Astrocyte of the cerebellum (primary cell): Measurements from ENCODE around the gene SH3TC2.

Experiments used
- DNase-seq: peaks from one replicate; pipeline ENCODE4 v3.0.0-alpha.2; 2011; ENCODE audit warnings: low read depth
- H3K4me3 ChIP-seq: 2 replicates; pipeline ENCODE4 v1.5.1; 2011; ENCODE audit warnings: mild to moderate bottlenecking, low read depth, low read length, moderate library complexity
- in situ Hi-C: cut with HindIII; loops from 2 replicates; pipeline ENCODE4 v1.10.0; 2017; ENCODE audit warnings: low sequenced_read_pairs
- TF ChIP-seq, protein P1 (sequence below): IDR thresholded peaks from 2 replicates; pipeline ENCODE4 v1.5.1; 2012; ENCODE audit warnings: low read length, low read depth, moderate library complexity, mild to moderate bottlenecking; ENCODE audit errors: missing control alignments

SH3TC2 gene

DNA sequence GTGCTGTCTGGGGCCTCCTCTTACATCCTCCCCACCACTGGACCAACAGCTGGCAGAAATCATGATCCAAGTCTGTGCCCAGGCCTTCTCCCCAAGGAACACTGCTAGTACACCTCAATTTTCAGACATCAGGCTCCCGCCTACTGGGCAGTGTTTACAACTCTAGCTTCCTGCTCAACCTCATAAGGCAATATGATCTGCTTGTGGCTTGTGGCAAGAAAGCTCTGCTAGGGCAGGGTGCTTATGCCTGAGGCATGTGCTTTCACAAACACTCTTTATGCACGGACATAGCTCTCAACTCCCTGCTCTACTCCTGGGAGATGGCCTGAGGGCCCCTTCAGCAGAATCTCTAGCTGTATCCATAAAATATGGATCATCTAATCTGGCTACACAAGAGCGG lies 32.5 kb downstream of the SH3TC2 start:
- TF ChIP-seq, protein P1, sequence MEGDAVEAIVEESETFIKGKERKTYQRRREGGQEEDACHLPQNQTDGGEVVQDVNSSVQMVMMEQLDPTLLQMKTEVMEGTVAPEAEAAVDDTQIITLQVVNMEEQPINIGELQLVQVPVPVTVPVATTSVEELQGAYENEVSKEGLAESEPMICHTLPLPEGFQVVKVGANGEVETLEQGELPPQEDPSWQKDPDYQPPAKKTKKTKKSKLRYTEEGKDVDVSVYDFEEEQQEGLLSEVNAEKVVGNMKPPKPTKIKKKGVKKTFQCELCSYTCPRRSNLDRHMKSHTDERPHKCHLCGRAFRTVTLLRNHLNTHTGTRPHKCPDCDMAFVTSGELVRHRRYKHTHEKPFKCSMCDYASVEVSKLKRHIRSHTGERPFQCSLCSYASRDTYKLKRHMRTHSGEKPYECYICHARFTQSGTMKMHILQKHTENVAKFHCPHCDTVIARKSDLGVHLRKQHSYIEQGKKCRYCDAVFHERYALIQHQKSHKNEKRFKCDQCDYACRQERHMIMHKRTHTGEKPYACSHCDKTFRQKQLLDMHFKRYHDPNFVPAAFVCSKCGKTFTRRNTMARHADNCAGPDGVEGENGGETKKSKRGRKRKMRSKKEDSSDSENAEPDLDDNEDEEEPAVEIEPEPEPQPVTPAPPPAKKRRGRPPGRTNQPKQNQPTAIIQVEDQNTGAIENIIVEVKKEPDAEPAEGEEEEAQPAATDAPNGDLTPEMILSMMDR, result no peak
- in situ Hi-C loops, result loop anchor here (10.0 kb wide), 1 partner anchor 586 kb away; no protein-coding TSS in a partner anchor
- no peak overlapping the region for H3K4me3 ChIP-seq
- peak; percentile 59 for DNase-seq

DNA sequence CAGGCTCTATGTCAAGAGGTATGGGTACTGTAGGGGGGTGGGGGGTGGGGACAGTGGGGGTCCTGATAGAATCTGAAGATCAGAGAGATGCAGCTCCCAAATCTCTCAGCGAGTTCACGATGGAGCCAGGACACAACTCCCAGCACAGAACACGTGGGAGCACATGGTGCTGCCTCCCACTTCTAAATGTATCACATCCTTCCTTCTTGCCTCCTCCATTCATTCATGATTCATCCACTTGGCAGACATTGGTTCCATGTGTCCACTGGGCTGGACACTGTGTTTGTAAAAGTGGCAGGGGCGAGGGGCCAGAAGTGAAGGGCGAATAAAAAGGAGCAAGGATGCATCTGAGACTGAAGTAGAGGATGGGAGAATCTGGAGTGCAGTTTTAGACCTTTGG lies 33.9 kb downstream of the SH3TC2 start:
- DNase-seq, result no peak
- H3K4me3 ChIP-seq, result no peak overlapping the region
- TF ChIP-seq, protein P1, result no peak
- in situ Hi-C loops, result no loop called here

DNA sequence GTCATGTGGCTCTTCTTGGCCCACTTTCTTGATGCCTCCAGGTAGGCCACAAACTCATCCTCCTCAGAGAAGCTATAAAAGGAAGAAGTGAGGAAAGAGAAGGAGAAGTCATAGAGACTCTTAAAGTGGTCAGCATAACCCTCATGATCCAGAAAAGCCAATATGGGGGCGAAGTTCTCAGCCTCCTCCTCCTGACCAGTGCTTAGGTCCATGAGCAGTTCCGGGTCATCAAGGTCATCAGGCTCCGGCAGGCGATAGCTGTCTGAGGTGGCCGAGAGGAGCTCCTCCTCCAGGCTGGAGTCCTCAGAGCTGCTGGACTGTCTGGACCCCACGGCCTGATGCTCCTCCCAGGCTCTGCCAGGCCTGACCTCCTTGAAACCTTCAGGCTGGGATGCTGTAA lies 34.7 kb downstream of the SH3TC2 start:
- no peak for DNase-seq
- in situ Hi-C loops, result no loop called here
- TF ChIP-seq, protein P1, result no peak
- H3K4me3 ChIP-seq, result no peak overlapping the region

DNA sequence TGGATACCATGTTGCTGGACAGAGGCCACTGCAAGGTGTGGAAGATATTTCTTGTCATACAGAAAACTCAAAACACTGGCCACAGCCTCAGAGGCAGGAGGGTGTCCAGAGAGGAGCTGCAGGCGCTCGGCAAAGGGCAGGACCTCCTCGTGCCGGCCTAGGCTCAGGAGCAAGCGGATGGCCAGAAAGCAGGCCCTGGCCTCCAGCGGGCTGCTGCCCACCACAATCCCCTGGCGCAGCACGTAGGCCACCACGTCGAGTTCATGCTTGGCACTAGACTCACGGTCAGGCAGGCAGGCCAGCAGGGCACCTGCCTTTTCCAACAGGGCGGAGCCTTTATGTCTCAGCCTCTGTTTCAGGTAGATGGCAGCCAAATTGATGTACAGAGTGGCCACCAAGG lies 35.2 kb downstream of the SH3TC2 start:
- no peak overlapping the region for H3K4me3 ChIP-seq
- in situ Hi-C loops, result no loop called here
- TF ChIP-seq, protein P1, result no peak
- DNase-seq, result no peak

DNA sequence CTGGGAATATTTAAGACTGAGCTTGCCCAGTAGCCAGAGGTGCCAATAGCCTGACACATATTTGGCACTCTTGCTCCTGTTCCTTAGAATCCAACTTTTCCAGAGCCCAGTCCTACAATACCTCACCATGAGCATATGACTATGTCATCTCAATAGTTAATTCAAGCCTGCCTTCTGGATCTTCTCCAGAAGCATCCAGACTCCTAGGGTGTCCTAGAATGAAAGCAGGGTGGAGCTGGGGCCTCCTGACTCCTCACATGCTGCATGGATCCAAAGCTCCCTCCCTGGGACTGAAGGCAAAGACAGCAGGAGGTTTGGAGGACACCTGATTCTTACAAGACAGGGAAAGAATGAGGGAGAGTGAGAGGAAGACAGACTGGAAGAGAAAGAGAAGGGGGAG lies 37.9 kb downstream of the SH3TC2 start:
- in situ Hi-C loops, result no loop called here
- DNase-seq, result no peak
- TF ChIP-seq, protein P1, result no peak
- H3K4me3 ChIP-seq, result no peak overlapping the region

DNA sequence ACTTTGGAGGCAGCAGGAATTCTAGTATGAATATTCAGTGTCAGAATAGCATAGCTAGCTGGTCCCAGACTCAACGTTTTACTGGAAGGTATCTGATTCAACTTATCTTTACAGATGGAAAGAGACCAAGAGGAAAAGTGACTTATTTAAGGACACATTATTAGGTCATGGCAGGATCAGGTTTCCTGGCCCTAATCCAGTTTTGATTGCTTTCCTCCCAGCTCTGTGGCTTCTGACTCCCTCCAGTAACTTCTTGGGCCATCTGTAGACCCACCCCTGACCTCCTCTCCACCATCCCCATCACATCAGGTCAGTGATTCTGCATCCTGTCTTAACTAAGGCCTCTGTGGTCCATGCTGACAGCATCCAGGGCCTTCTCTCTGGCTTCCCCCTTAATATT lies 38.4 kb downstream of the SH3TC2 start:
- DNase-seq, result no peak
- in situ Hi-C loops, result no loop called here
- TF ChIP-seq, protein P1, result no peak
- no peak overlapping the region for H3K4me3 ChIP-seq

DNA sequence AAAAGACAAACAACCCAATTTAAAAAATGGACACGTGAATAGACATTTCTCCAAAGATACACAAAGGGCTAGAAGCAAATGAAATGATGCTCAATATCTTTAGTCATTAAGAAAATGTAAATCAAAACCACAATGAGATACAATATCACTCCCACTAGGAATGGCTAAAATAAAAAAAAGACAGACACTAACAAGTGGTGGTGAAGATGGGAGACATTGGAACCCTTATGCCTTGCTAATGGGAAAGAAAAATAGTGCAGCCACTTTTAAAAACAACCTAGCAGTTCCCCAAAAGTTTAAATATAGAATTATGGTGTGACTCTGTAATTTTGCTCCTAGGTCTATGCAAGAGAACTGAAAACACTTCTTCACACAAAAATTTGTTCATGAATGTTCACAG lies 40.7 kb downstream of the SH3TC2 start:
- H3K4me3 ChIP-seq, result no peak overlapping the region
- no peak for DNase-seq
- in situ Hi-C loops, result no loop called here
- TF ChIP-seq, protein P1, result no peak
